A673 (cell line): ENCODE data around the gene CNDP1. TPM values are rescaled to one million over a fixed set of nuclear protein-coding genes. Genes with fewer than 3 reads are reported as not detected.

Experiments used
- Bru-seq: library from RNA; stranded (reverse); fragments of 400-500 nt; gene quantifications from one replicate; lab custom pipeline; 2021; lab: Mats Ljungman, UMichigan
- BruChase-seq, 2 experiments: library from RNA; stranded (reverse); fragments of 400-500 nt; gene quantifications; one replicate each; lab custom pipeline; 2021; lab: Mats Ljungman, UMichigan
- BruUV-seq: library from RNA; stranded (reverse); fragments of 400-500 nt; replicated peaks from 2 replicates; lab custom pipeline; 2021; lab: Mats Ljungman, UMichigan
- CTCF ChIA-PET: fragments of 300-600 bp; sonication (Branson Sonifier 250); formaldehyde crosslinking; loops from one replicate; lab custom pipeline; 2022; ENCODE audit warnings: antibody characterized with exemption; lab: Charles Lee
- POLR2A ChIA-PET: fragments of 300-600 bp; sonication (Branson Sonifier 250); formaldehyde crosslinking; loops from one replicate; lab custom pipeline; 2022; ENCODE audit warnings: antibody characterized with exemption; ENCODE audit not compliant: low non-redundant PET; lab: Charles Lee
- DNase-seq: peaks from one replicate; pipeline ENCODE4 v3.0.0-alpha.2; 2015; ENCODE audit warnings: low spot score
- H3K27ac ChIP-seq: fragments of 200-600 bp; sonication (generic); 2 replicates; pipeline ENCODE4 v1.5.1; 2016; ENCODE audit warnings: mixed run types, low read depth, mild to moderate bottlenecking, mixed read lengths, antibody characterized with exemption, low read length; ENCODE audit not compliant: poor library complexity, severe bottlenecking
- H3K27me3 ChIP-seq: fragments of 200-600 bp; sonication (generic); replicated peaks from 2 replicates; pipeline ENCODE4 v1.6.1; 2017; ENCODE audit warnings: mixed run types, low read depth, mild to moderate bottlenecking, mixed read lengths, antibody characterized with exemption, low read length; ENCODE audit not compliant: insufficient read depth, poor library complexity
- H3K36me3 ChIP-seq: fragments of 200-600 bp; sonication (generic); 2 replicates; pipeline ENCODE4 v1.6.1; 2016; ENCODE audit warnings: mixed run types, mild to moderate bottlenecking, mixed read lengths, antibody characterized with exemption, low read length; ENCODE audit not compliant: insufficient read depth, poor library complexity, severe bottlenecking
- H3K4me1 ChIP-seq: fragments of 200-600 bp; sonication (generic); 2 replicates; pipeline ENCODE4 v1.6.1; 2017; ENCODE audit warnings: mixed run types, mild to moderate bottlenecking, mixed read lengths, antibody characterized with exemption, low read length; ENCODE audit not compliant: insufficient read depth, poor library complexity, severe bottlenecking
- H3K4me3 ChIP-seq: fragments of 200-600 bp; sonication (generic); 2 replicates; pipeline ENCODE4 v1.5.1; 2016; ENCODE audit warnings: low read depth, mixed run types, mild to moderate bottlenecking, mixed read lengths, low read length; ENCODE audit not compliant: poor library complexity, severe bottlenecking
- H3K9me3 ChIP-seq: fragments of 200-600 bp; sonication (generic); 2 replicates; pipeline ENCODE4 v1.6.1; 2016; ENCODE audit warnings: mixed run types, low read depth, mild to moderate bottlenecking, mixed read lengths, antibody characterized with exemption, low read length; ENCODE audit not compliant: poor library complexity, severe bottlenecking
- CTCF ChIP-seq: fragments of 300-800, 200-600 bp; sonication (generic); conservative IDR thresholded peaks from 2 replicates; pipeline ENCODE4 v1.5.1; 2017; ENCODE audit warnings: low read depth, mild to moderate bottlenecking, antibody characterized with exemption, low read length, moderate library complexity, mixed read lengths
- EZH2 ChIP-seq: fragments of 200-600 bp; sonication (generic); IDR thresholded peaks from 2 replicates; pipeline ENCODE4 v1.6.1; 2017; ENCODE audit warnings: borderline replicate concordance, low read depth, mild to moderate bottlenecking, mixed read lengths, antibody characterized with exemption, low read length; ENCODE audit not compliant: poor library complexity, severe bottlenecking
- intact Hi-C: fragments of 100-400 bp; cut with micrococcal nuclease; formaldehyde crosslinking; loops from one replicate; pipeline ENCODE4 v1.10.0; 2022; ENCODE audit not compliant: unreplicated experiment
- long read RNA-seq: library from polyadenylated mRNA; stranded (forward); transcript quantifications from one replicate; pipeline ENCODE4 v2.0.0, GENCODE V29; 2022
- total RNA-seq: library from RNA; stranded (reverse); gene quantifications from 2 replicates; pipeline ENCODE4 v1.2.3, GENCODE V29; 2021

Gene CNDP1, protein sequence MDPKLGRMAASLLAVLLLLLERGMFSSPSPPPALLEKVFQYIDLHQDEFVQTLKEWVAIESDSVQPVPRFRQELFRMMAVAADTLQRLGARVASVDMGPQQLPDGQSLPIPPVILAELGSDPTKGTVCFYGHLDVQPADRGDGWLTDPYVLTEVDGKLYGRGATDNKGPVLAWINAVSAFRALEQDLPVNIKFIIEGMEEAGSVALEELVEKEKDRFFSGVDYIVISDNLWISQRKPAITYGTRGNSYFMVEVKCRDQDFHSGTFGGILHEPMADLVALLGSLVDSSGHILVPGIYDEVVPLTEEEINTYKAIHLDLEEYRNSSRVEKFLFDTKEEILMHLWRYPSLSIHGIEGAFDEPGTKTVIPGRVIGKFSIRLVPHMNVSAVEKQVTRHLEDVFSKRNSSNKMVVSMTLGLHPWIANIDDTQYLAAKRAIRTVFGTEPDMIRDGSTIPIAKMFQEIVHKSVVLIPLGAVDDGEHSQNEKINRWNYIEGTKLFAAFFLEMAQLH
- not detected in 2 replicates for total RNA-seq
- percentile 8 among the genes with signal in this experiment for Bru-seq, nascent RNA
- BruChase-seq, experiment 1, labeled RNA remaining after a 2-hour chase = percentile 13 among the genes with signal in this experiment
- BruChase-seq, experiment 2, labeled RNA remaining after a 6-hour chase = percentile 6 among the genes with signal in this experiment
- long read RNA-seq = 0 reads

GRCh38 chr18:74534150-74534969 is at the start of gene CNDP1:
CNDP1 (plus strand) TSS chr18:74534500; CDS start chr18:74534668, 168 bp downstream.
- H3K9me3 ChIP-seq = no peaks in the 10 kb centered on the region
- intact Hi-C loops = no loop called here
- TF ChIP-seq CTCF = no peak
- no peak for TF ChIP-seq EZH2
- no peaks in the 10 kb centered on the region for H3K4me1 ChIP-seq
- CTCF ChIA-PET = no interaction called here
- BruUV-seq = no TSS peak
- no peak for DNase-seq
- POLR2A ChIA-PET = no interaction called here
- H3K4me3 ChIP-seq = no peak within 1 kb of the TSS
- H3K36me3 ChIP-seq = no peaks in the 10 kb centered on the region
- no peak within 1 kb of the TSS for H3K27ac ChIP-seq
- peaks cover 9% of the 10 kb centered on the region for H3K27me3 ChIP-seq

- no TSS peak for BruUV-seq
- POLR2A ChIA-PET = no interaction called here
- intact Hi-C loops = no loop called here
These were observed 48.0 kb upstream of the CNDP1 start for GRCh38 chr18:74486119-74486849.

More at GRCh38 chr18:74486119-74486849, 48.0 kb upstream of the CNDP1 start:
- H3K27ac ChIP-seq = no peak overlapping the region
- H3K27me3 ChIP-seq = peaks cover 24% of the 10 kb centered on the region
- H3K9me3 ChIP-seq = no peaks in the 10 kb centered on the region
- CTCF ChIA-PET = no interaction called here
- no peaks in the 10 kb centered on the region for H3K4me1 ChIP-seq
- H3K4me3 ChIP-seq = no peak overlapping the region
- DNase-seq = no peak
- TF ChIP-seq CTCF = no peak
- TF ChIP-seq EZH2 = no peak
- no peaks in the 10 kb centered on the region for H3K36me3 ChIP-seq
